Measurements from ENCODE around the gene GNG3.

DNA sequence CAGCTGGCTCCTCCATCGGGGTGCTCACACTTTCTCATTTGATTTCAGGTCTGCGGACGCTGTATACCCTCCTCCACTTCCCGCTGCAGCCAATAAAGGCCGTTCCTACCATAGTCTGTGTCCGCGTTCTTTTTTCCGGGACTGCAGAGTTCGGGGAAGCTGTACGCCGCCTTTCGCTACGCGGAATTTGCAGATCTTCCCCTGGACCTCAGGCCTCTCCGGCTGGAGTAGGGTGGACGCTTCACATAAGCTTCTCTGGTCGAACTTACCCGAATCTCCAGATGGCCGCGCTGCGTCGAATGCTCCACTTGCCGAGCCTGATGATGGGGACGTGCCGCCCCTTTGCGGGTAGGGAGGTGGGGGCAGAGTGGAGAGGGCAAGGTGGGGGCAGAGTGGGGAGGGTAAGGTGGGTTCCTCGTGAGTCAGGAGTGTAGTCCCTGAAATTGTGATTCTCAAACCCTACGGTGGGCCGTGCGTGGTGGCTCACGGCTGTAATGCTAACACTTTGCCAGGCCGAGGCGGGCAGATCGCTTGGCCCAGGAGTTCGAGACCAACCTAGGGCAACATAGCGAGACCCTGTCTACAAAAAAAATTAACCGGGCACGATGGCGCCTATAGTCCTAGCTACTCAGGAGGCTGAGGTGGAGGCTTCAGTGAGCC lies 41.7 kb upstream of the GNG3 start:
- TF ChIP-seq POLR2AphosphoS5 (IDR thresholded peaks at IDR 0.05; ENCODE audit: low read depth) (no peak), ZNF114 (CRISPR knock-in tag; IDR thresholded peaks at IDR 0.05) (no peak), EZH2phosphoT487 (IDR thresholded peaks at IDR 0.05; ENCODE audit: unreplicated experiment) (no peak), EZH2 (IDR thresholded peaks at IDR 0.05; ENCODE audit: low read depth, unreplicated experiment) (no peak)

Measured in GM23338 (cell line).